Measurements from ENCODE around the gene IL17F. TPM values are rescaled to one million over a fixed set of nuclear protein-coding genes. Genes with fewer than 3 reads are reported as not detected.
A peak's percentile ranks its signal among the peaks of the same experiment; 100 is the strongest.
"Not testable (repeated sequence)": the region's sequence is repeated elsewhere in the genome, so short reads cannot be mapped to it uniquely, and the experiment has no call there.

The IL17F gene
- total RNA-seq, 2 donors from 2014 or later: not detected

DNA sequence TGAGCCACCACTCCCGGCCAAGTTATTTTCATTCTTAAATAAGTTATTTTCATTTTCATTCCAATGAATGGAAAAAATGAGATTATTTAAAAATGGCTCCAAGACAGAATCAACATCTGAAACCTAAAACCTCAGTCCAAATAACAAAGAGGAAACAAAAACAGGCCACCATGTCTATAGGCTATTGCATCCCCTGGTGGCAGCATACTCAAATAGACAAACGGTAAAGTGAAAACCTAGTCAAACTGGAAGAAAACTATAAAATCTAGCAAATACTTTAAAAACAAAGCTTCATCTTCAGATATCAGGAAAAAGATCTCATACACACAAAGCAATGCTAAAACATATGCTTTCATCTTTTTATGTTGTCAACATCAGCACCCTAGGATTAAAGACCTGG is 37.2 kb downstream of the IL17F start:
- Histone ChIP-seq H3K36me3 (ENCODE audit: control insufficient read depth, insufficient read depth, low read length) (no peaks in the 10 kb centered on the region), H3K9me3 (ENCODE audit: control insufficient read depth, low read length) (no peaks in the 10 kb centered on the region), H3K27me3 (ENCODE audit: control insufficient read depth, insufficient read depth, low read length, poor library complexity, severe bottlenecking) (no peaks in the 10 kb centered on the region), H3K27ac (ENCODE audit: low read depth, low read length) (no peak overlapping the region), H3K4me1 (ENCODE audit: control insufficient read depth, insufficient read depth, low read length) (no peaks in the 10 kb centered on the region), H3K9ac (ENCODE audit: extremely low read depth, low read length, poor library complexity, severe bottlenecking) (no peak overlapping the region), H3K4me3 (ENCODE audit: low read length) (no peak overlapping the region)
- H3K27ac Mint-ChIP-seq: no peak overlapping the region
- peaks cover under 1% of the 10 kb centered on the region for H3K4me1 Mint-ChIP-seq
- no peak overlapping the region for H3K4me3 Mint-ChIP-seq
- 83 to 95% methylated on average over 1 of the region's 2 CpGs for WGBS, 2 experiments (ENCODE audit: insufficient coverage in 1 of 2, insufficient read length in 1 of 2)
- no peaks in the 10 kb centered on the region for H3K36me3 Mint-ChIP-seq (ENCODE audit: low read depth)
- no peaks in the 10 kb centered on the region for H3K27me3 Mint-ChIP-seq (ENCODE audit: insufficient read depth)
- TF ChIP-seq, protein P1, sequence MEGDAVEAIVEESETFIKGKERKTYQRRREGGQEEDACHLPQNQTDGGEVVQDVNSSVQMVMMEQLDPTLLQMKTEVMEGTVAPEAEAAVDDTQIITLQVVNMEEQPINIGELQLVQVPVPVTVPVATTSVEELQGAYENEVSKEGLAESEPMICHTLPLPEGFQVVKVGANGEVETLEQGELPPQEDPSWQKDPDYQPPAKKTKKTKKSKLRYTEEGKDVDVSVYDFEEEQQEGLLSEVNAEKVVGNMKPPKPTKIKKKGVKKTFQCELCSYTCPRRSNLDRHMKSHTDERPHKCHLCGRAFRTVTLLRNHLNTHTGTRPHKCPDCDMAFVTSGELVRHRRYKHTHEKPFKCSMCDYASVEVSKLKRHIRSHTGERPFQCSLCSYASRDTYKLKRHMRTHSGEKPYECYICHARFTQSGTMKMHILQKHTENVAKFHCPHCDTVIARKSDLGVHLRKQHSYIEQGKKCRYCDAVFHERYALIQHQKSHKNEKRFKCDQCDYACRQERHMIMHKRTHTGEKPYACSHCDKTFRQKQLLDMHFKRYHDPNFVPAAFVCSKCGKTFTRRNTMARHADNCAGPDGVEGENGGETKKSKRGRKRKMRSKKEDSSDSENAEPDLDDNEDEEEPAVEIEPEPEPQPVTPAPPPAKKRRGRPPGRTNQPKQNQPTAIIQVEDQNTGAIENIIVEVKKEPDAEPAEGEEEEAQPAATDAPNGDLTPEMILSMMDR (conservative IDR thresholded peaks at IDR 0.05): peak; percentile 51
- H3K9me3 Mint-ChIP-seq: peaks cover 11% of the 10 kb centered on the region
- DNase-seq: no peak

DNA sequence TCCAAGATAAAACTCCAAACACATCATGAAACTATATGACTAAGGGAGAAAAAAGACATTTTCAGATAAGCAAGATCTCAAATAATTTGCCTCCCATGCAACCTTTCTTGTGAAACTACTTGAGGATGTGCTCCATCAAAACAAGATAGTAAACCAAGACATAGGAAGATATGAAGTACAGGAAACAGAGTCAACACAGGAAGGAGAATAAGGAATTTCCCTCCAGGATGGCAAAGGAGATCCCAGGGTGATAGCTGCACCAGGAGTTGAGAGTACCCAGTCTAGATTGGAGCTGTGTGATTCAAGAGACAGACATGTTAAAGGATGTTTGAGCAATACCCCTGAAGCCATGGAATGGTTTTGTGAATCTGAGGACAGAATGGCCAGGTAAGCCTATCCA is 42.8 kb downstream of the IL17F start:
- no peaks in the 10 kb centered on the region for H3K4me1 Mint-ChIP-seq
- no peaks in the 10 kb centered on the region for H3K4me1 ChIP-seq (ENCODE audit: control insufficient read depth, insufficient read depth, low read length)
- no peak for DNase-seq
- no peak overlapping the region for H3K27ac Mint-ChIP-seq
- H3K27me3 Mint-ChIP-seq (ENCODE audit: insufficient read depth): no peaks in the 10 kb centered on the region
- no peak overlapping the region for H3K9ac ChIP-seq (ENCODE audit: extremely low read depth, low read length, poor library complexity, severe bottlenecking)
- peaks cover 13% of the 10 kb centered on the region for H3K9me3 ChIP-seq (ENCODE audit: control insufficient read depth, low read length)
- H3K27me3 ChIP-seq (ENCODE audit: control insufficient read depth, insufficient read depth, low read length, poor library complexity, severe bottlenecking): no peaks in the 10 kb centered on the region
- no peak overlapping the region for H3K4me3 Mint-ChIP-seq
- H3K36me3 Mint-ChIP-seq (ENCODE audit: low read depth): no peaks in the 10 kb centered on the region
- TF ChIP-seq, protein P1 (conservative IDR thresholded peaks at IDR 0.05): no peak
- no peaks in the 10 kb centered on the region for H3K36me3 ChIP-seq (ENCODE audit: control insufficient read depth, insufficient read depth, low read length)
- no peak overlapping the region for H3K27ac ChIP-seq (ENCODE audit: low read depth, low read length)
- H3K9me3 Mint-ChIP-seq: peaks cover 47% of the 10 kb centered on the region
- H3K4me3 ChIP-seq (ENCODE audit: low read length): no peak overlapping the region

DNA sequence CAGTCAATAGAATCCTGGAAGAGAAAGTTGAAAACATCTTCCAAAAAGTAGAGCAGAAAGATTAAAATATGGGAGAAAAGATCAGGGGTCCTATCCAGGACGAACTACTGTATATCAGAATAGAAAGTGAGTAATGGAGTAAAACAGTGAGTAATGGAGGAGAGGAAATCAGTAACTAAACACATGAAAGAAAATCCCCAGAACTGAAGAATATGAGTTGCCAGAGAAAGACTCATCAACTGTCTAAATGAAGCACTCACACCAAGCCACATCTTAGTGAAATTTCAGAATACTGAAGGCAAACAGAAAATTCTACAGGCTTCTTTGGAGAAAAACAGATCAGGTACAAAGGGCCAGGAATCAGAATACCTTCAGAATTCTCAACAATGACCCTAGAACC is 43.3 kb downstream of the IL17F start:
- H3K9me3 Mint-ChIP-seq: peaks cover 47% of the 10 kb centered on the region
- Histone ChIP-seq H3K36me3 (ENCODE audit: control insufficient read depth, insufficient read depth, low read length) (no peaks in the 10 kb centered on the region), H3K27me3 (ENCODE audit: control insufficient read depth, insufficient read depth, low read length, poor library complexity, severe bottlenecking) (no peaks in the 10 kb centered on the region), H3K9ac (ENCODE audit: extremely low read depth, low read length, poor library complexity, severe bottlenecking) (no peak overlapping the region), H3K27ac (ENCODE audit: low read depth, low read length) (no peak overlapping the region), H3K4me1 (ENCODE audit: control insufficient read depth, insufficient read depth, low read length) (no peaks in the 10 kb centered on the region), H3K9me3 (ENCODE audit: control insufficient read depth, low read length) (peaks cover 13% of the 10 kb centered on the region), H3K4me3 (ENCODE audit: low read length) (no peak overlapping the region)
- TF ChIP-seq, protein P1 (conservative IDR thresholded peaks at IDR 0.05): no peak
- no peak overlapping the region for H3K4me3 Mint-ChIP-seq
- no peak for DNase-seq
- H3K27ac Mint-ChIP-seq: no peak overlapping the region
- no peaks in the 10 kb centered on the region for H3K36me3 Mint-ChIP-seq (ENCODE audit: low read depth)
- no CpG with 5 or more reads among the region's 1 CpG for WGBS, 2 experiments (ENCODE audit: insufficient coverage in 1 of 2, insufficient read length in 1 of 2)
- H3K27me3 Mint-ChIP-seq (ENCODE audit: insufficient read depth): no peaks in the 10 kb centered on the region
- no peaks in the 10 kb centered on the region for H3K4me1 Mint-ChIP-seq

DNA sequence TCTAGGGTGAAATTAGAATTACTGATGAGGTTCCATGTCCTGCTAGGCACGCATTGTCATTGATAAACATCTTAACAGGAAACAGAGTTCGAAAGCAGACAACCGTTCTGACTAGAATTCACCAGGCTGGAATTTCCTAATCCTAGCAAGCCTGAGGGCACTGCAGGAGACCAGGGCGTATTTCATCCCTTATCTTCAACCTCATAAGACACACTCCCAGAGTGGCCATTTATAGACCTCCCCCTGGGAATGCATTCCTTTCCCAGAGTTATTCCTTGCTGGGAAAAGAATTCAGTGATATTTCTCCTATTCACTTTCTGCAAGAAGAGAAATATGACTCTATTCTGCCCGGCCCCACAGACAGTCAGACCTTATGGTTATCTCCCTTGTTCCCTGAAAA is 44.2 kb downstream of the IL17F start:
- H3K4me1 ChIP-seq (ENCODE audit: control insufficient read depth, insufficient read depth, low read length); H3K27ac Mint-ChIP-seq; DNase-seq; H3K36me3 Mint-ChIP-seq (ENCODE audit: low read depth); H3K27me3 Mint-ChIP-seq (ENCODE audit: insufficient read depth); H3K36me3 ChIP-seq (ENCODE audit: control insufficient read depth, insufficient read depth, low read length); H3K27ac ChIP-seq (ENCODE audit: low read depth, low read length); H3K4me1 Mint-ChIP-seq; H3K4me3 Mint-ChIP-seq; H3K27me3 ChIP-seq (ENCODE audit: control insufficient read depth, insufficient read depth, low read length, poor library complexity, severe bottlenecking); H3K9ac ChIP-seq (ENCODE audit: extremely low read depth, low read length, poor library complexity, severe bottlenecking); H3K4me3 ChIP-seq (ENCODE audit: low read length): not testable (repeated sequence)
- peaks cover 13% of the 10 kb centered on the region for H3K9me3 ChIP-seq (ENCODE audit: control insufficient read depth, low read length)
- WGBS, 2 experiments (ENCODE audit: insufficient coverage in 1 of 2, insufficient read length in 1 of 2): 52 to 83% methylated on average over 2 to 5 of the region's 5 CpGs
- H3K9me3 Mint-ChIP-seq: peaks cover 47% of the 10 kb centered on the region
